BLaER1 (cell line): ENCODE measurements around the gene FRK.

ENCODE experiments used
- H3K27ac ChIP-seq: shearing (Covaris generic); formaldehyde crosslinking; 2 replicates; pipeline ENCODE4 v1.8.1; 2022
- H3K27me3 ChIP-seq: shearing (Covaris generic); formaldehyde crosslinking; 2 replicates; pipeline ENCODE4 v1.8.1; 2022
- H3K36me3 ChIP-seq: shearing (Covaris generic); formaldehyde crosslinking; 2 replicates; pipeline ENCODE4 v1.8.1; 2022
- H3K4me1 ChIP-seq: shearing (Covaris generic); formaldehyde crosslinking; 2 replicates; pipeline ENCODE4 v1.8.1; 2022
- H3K4me2 ChIP-seq: shearing (Covaris generic); formaldehyde crosslinking; 2 replicates; pipeline ENCODE4 v1.8.1; 2022
- H3K4me3 ChIP-seq: shearing (Covaris generic); formaldehyde crosslinking; 2 replicates; pipeline ENCODE4 v1.8.1; 2022
- H3K9ac ChIP-seq: shearing (Covaris generic); formaldehyde crosslinking; 2 replicates; pipeline ENCODE4 v1.8.1; 2022
- H3K9me3 ChIP-seq: shearing (Covaris generic); formaldehyde crosslinking; 2 replicates; pipeline ENCODE4 v1.8.1; 2022
- H4K20me1 ChIP-seq: shearing (Covaris generic); formaldehyde crosslinking; 2 replicates; pipeline ENCODE4 v1.8.1; 2022
- Cebpa-rat ChIP-seq: shearing (Covaris generic); IDR thresholded peaks from 2 replicates; pipeline ENCODE4 v1.8.1; 2022

Gene FRK

GRCh38 chr6:115885636-115886366 is 174.9 kb downstream of the FRK start:
- Histone ChIP-seq H3K36me3 (no peaks in the 10 kb centered on the region), H3K4me2 (no peak overlapping the region), H3K27me3 (no peaks in the 10 kb centered on the region), H3K9ac (no peak overlapping the region), H3K27ac (no peak overlapping the region), H3K4me3 (no peak overlapping the region), H3K9me3 (peaks cover 5% of the 10 kb centered on the region; the same call in 1 of the 2 replicates), H4K20me1 (no peaks in the 10 kb centered on the region), H3K4me1 (no peaks in the 10 kb centered on the region)
- TF ChIP-seq Cebpa-rat: no peak

- no peaks in the 10 kb centered on the region for H3K36me3 ChIP-seq
- H3K27ac ChIP-seq: no peak overlapping the region
- H4K20me1 ChIP-seq: no peaks in the 10 kb centered on the region
- no peak for TF ChIP-seq Cebpa-rat
- no peak overlapping the region for H3K9ac ChIP-seq
- H3K27me3 ChIP-seq: no peaks in the 10 kb centered on the region
- H3K4me3 ChIP-seq: no peak overlapping the region
- no peaks in the 10 kb centered on the region for H3K4me1 ChIP-seq
- no peak overlapping the region for H3K4me2 ChIP-seq
- no peaks in the 10 kb centered on the region for H3K9me3 ChIP-seq
Measured at GRCh38 chr6:115882771-115883170, 177.9 kb downstream of the FRK start.

- Histone ChIP-seq H3K27me3 (no peaks in the 10 kb centered on the region), H3K9ac (no peak overlapping the region), H3K27ac (no peak overlapping the region), H3K4me3 (no peak overlapping the region), H3K4me2 (no peak overlapping the region), H3K9me3 (no peaks in the 10 kb centered on the region), H3K4me1 (no peaks in the 10 kb centered on the region), H3K36me3 (no peaks in the 10 kb centered on the region), H4K20me1 (no peaks in the 10 kb centered on the region)
- TF ChIP-seq Cebpa-rat: no peak
Measured at GRCh38 chr6:115882174-115882573, 178.5 kb downstream of the FRK start.
